WTC11 (cell line): Measurements from ENCODE around the gene SLC18A2. TPM values are rescaled to one million over a fixed set of nuclear protein-coding genes. Genes with fewer than 3 reads are reported as not detected.

Source experiments
- ATAC-seq: fragments of 200-7000 bp; cut with Tn5 transposase; 2 replicates; pipeline ENCODE4 v1.10.0; 2021; ENCODE audit warnings: mild to moderate bottlenecking, moderate library complexity
- CTCF ChIA-PET: fragments of 300-600 bp; sonication (Branson Sonifier 250); formaldehyde crosslinking; loops from one replicate; lab custom pipeline; 2021; ENCODE audit warnings: antibody characterized with exemption; lab: Charles Lee
- POLR2A ChIA-PET: fragments of 350-600 bp; sonication (Branson Sonifier 250); formaldehyde crosslinking; loops from one replicate; lab custom pipeline; 2021; ENCODE audit warnings: antibody characterized with exemption; lab: Charles Lee
- DNase-seq: peaks from one replicate; pipeline ENCODE4 v3.0.0; 2021; ENCODE audit warnings: low spot score
- H3K27ac Mint-ChIP-seq: 2 replicates; pipeline ENCODE4 v1.8.0; 2021; ENCODE audit warnings: mixed read lengths
- H3K27me3 Mint-ChIP-seq: 2 replicates; pipeline ENCODE4 v1.8.0; 2021; ENCODE audit warnings: low read depth, mild to moderate bottlenecking, moderate library complexity, mixed read lengths
- H3K36me3 Mint-ChIP-seq: 2 replicates; pipeline ENCODE4 v1.8.0; 2021; ENCODE audit warnings: mixed read lengths
- H3K4me1 Mint-ChIP-seq: 2 replicates; pipeline ENCODE4 v1.8.0; 2022; ENCODE audit warnings: mixed read lengths
- H3K4me3 Mint-ChIP-seq: 2 replicates; pipeline ENCODE4 v1.8.0; 2021; ENCODE audit warnings: mild to moderate bottlenecking, moderate library complexity, mixed read lengths
- H3K9me3 Mint-ChIP-seq: 2 replicates; pipeline ENCODE4 v1.8.0; 2021; ENCODE audit warnings: mixed read lengths
- ATF1 ChIP-seq: sonication (generic); formaldehyde crosslinking; IDR thresholded peaks from 2 replicates; pipeline ENCODE4 v1.8.1; 2023; ENCODE audit warnings: mild to moderate bottlenecking, moderate library complexity, missing genetic modification reagents
- CBFB ChIP-seq: sonication (generic); formaldehyde crosslinking; IDR thresholded peaks from 2 replicates; pipeline ENCODE4 v1.8.1; 2022; ENCODE audit warnings: mild to moderate bottlenecking, low read depth, missing genetic modification reagents
- E2F4 ChIP-seq: sonication (generic); formaldehyde crosslinking; IDR thresholded peaks from 2 replicates; pipeline ENCODE4 v1.8.1; 2022; ENCODE audit warnings: low read depth, mild to moderate bottlenecking, moderate library complexity, missing genetic modification reagents, borderline replicate concordance
- FOXP4 ChIP-seq: sonication (generic); formaldehyde crosslinking; IDR thresholded peaks from 2 replicates; pipeline ENCODE4 v1.8.0; 2022; ENCODE audit warnings: mild to moderate bottlenecking, missing genetic modification reagents
- NFYB ChIP-seq: sonication (generic); formaldehyde crosslinking; conservative IDR thresholded peaks from 2 replicates; pipeline ENCODE4 v1.8.0; 2022; ENCODE audit warnings: low read depth, missing genetic modification reagents
- SMAD4 ChIP-seq: sonication (generic); formaldehyde crosslinking; IDR thresholded peaks from 2 replicates; pipeline ENCODE4 v1.8.0; 2022; ENCODE audit warnings: mild to moderate bottlenecking, missing genetic modification reagents
- TEAD4 ChIP-seq: sonication (generic); formaldehyde crosslinking; IDR thresholded peaks from 2 replicates; pipeline ENCODE4 v1.8.0; 2022; ENCODE audit warnings: mild to moderate bottlenecking, missing genetic modification reagents
- ZBTB21 ChIP-seq: sonication (generic); formaldehyde crosslinking; IDR thresholded peaks from 2 replicates; pipeline ENCODE4 v1.8.1; 2023; ENCODE audit warnings: mild to moderate bottlenecking, missing genetic modification reagents, borderline replicate concordance
- ZNF232 ChIP-seq: sonication (generic); formaldehyde crosslinking; IDR thresholded peaks from 2 replicates; pipeline ENCODE4 v1.8.0; 2022; ENCODE audit warnings: mild to moderate bottlenecking, missing genetic modification reagents
- ZNF396 ChIP-seq: fragments of 250-450 bp; sonication (Bioruptor Pico); IDR thresholded peaks from 2 replicates; pipeline ENCODE4 v1.8.0; 2021; ENCODE audit warnings: mild to moderate bottlenecking, moderate library complexity, borderline replicate concordance
- ZNF532 ChIP-seq: fragments of 250-450 bp; sonication (Bioruptor Pico); IDR thresholded peaks from 2 replicates; pipeline ENCODE4 v1.9.0; 2021; ENCODE audit warnings: mild to moderate bottlenecking, borderline replicate concordance
- total RNA-seq: library from RNA; stranded (reverse); gene quantifications from 3 replicates; pipeline ENCODE4 v1.2.3, GENCODE V29; 2021
- TF ChIP-seq, protein P1 (sequence below): sonication (generic); formaldehyde crosslinking; IDR thresholded peaks from 2 replicates; pipeline ENCODE4 v1.8.1; 2023; ENCODE audit warnings: mild to moderate bottlenecking, missing genetic modification reagents, borderline replicate concordance
- TF ChIP-seq, protein P2 (sequence below): fragments of 250-450 bp; sonication (Bioruptor Pico); conservative IDR thresholded peaks from 2 replicates; pipeline ENCODE4 v1.9.0; 2021; ENCODE audit warnings: mild to moderate bottlenecking
- TF ChIP-seq, protein P3 (sequence below): fragments of 200-600 bp; IDR thresholded peaks from 2 replicates; pipeline ENCODE4 v1.8.0; 2022; ENCODE audit warnings: antibody characterized with exemption
- TF ChIP-seq, protein P4 (sequence below): sonication (generic); formaldehyde crosslinking; conservative IDR thresholded peaks from 2 replicates; pipeline ENCODE4 v1.8.1; 2022; ENCODE audit warnings: mild to moderate bottlenecking, missing genetic modification reagents
- TF ChIP-seq, protein P5 (sequence below): sonication (generic); formaldehyde crosslinking; IDR thresholded peaks from 2 replicates; pipeline ENCODE4 v1.8.1; 2023; ENCODE audit warnings: mild to moderate bottlenecking, missing genetic modification reagents, moderate library complexity

The SLC18A2 gene
- total RNA-seq, 1 experiment from 2014 or later = 5.9 TPM

DNA sequence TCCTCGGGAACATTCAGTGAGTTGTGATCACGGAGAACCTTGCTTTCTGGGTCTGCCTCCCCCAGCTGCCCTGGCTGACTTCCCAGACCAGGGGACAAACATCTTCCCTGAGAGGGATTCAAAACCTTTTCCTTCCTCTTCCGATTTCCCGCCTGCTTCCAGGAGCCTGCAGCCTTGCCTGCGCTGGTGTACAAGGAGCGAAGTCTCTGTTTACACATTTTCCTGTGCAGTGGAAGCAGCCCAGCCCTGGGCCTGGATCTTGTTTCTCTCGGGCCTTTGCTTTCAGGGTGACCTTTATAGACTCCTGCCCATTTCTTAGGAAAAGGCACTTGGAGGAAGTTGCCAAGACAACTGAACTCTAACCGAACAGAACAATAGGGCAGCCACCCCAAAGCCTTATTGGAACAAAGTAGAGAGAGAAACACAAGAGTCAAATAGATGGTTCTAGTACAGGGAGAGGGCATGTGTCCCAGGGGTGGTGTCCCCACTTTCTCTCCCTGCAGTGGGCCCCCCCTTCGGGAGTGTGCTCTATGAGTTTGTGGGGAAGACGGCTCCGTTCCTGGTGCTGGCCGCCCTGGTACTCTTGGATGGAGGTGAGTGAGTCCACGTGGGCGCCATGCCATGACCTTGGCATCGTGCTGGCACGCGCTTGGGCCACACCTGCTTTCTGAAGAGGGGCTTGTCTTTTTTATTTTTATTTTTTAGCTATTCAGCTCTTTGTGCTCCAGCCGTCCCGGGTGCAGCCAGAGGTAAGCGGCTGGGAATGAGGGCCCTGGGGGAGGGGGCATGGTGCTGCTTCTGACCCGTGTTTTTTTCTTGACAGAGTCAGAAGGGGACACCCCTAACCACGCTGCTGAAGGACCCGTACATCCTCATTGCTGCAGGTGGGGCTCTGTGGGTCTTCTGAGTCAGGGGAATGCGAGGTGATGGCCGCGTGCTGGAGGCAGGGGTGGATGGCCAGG is 14.1 kb downstream of the SLC18A2 start (continued):
- TF ChIP-seq, protein P1, sequence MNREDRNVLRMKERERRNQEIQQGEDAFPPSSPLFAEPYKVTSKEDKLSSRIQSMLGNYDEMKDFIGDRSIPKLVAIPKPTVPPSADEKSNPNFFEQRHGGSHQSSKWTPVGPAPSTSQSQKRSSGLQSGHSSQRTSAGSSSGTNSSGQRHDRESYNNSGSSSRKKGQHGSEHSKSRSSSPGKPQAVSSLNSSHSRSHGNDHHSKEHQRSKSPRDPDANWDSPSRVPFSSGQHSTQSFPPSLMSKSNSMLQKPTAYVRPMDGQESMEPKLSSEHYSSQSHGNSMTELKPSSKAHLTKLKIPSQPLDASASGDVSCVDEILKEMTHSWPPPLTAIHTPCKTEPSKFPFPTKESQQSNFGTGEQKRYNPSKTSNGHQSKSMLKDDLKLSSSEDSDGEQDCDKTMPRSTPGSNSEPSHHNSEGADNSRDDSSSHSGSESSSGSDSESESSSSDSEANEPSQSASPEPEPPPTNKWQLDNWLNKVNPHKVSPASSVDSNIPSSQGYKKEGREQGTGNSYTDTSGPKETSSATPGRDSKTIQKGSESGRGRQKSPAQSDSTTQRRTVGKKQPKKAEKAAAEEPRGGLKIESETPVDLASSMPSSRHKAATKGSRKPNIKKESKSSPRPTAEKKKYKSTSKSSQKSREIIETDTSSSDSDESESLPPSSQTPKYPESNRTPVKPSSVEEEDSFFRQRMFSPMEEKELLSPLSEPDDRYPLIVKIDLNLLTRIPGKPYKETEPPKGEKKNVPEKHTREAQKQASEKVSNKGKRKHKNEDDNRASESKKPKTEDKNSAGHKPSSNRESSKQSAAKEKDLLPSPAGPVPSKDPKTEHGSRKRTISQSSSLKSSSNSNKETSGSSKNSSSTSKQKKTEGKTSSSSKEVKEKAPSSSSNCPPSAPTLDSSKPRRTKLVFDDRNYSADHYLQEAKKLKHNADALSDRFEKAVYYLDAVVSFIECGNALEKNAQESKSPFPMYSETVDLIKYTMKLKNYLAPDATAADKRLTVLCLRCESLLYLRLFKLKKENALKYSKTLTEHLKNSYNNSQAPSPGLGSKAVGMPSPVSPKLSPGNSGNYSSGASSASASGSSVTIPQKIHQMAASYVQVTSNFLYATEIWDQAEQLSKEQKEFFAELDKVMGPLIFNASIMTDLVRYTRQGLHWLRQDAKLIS (CRISPR knock-in tag) = no peak
- TF ChIP-seq, protein P2, sequence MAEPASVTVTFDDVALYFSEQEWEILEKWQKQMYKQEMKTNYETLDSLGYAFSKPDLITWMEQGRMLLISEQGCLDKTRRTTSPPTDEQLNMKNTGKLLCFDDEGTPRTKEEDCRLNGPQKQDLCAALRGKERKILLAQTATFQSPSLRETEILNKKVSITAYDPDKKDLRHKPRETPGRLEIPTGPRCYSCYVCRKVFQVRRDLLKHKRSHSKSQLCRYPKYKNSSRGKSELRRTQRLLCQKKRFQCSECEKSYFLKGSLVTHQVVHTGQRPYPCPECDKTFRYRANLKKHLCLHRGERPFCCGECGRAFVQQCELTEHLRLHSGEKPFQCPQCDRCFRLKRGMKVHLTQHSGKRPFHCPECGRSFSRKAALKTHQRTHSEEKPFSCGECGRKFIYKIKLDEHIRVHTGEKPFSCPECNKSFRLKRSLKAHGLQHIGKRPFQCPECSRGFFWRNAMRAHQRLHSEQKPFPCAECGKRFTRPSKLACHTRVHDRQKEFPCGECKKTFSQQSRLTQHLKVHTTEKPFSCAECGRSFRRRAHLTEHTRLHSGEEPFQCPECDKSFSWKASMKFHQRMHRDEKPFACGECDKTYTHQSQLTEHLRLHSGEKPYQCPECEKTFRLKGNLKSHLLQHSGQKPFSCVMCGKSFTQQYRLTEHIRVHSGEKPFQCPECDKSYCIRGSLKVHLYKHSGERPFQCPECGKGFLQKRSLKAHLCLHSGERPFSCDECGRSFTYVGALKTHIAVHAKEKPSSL (CRISPR knock-in tag) = no peak

DNA sequence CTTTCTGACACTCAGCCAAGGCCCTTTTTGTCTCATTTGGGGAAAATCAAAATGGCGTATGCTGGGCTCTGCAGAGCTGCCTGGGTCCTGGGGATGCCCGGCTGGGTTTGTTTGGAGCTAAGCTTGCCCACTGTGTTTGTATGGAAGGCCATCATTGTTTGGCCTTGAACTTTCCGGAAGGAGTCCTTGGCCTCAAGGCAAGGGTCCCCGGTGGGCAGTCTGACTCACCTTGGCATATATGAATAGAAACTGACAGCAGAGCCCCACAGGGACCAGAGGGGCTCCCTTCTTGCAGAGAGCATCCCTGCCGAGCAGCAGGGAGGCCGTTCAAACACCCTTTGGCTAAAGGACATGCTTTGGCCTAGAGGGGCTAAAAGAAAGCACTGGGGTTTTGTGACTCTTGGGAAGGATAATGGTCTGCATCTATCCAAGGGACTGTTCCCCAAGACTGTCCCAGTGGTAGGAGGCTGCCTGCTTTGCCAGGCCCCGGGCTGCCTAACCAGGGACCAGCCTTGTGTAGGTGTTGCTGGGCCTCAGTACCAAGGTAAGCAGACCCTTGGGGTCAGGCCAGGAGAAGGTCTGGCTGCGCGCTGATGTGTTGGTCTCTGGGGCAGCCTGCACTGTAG is 15.0 kb downstream of the SLC18A2 start:
- Mint-ChIP-seq H3K9me3 (no peaks in the 10 kb centered on the region), H3K27me3 (no peaks in the 10 kb centered on the region), H3K4me1 (peaks cover 46% of the 10 kb centered on the region), H3K27ac (no peak overlapping the region), H3K36me3 (no peaks in the 10 kb centered on the region), H3K4me3 (no peak overlapping the region)
- ChIA-PET CTCF (interaction anchor here (1.0 kb wide), 1 partner anchor 63 kb away, joined by 3 read pairs; no protein-coding TSS in a partner anchor), POLR2A (no interaction called here)
- ATAC-seq (no peak), DNase-seq (no peak)
- TF ChIP-seq ZNF232 (CRISPR knock-in tag) (no peak), SMAD4 (CRISPR knock-in tag) (no peak), FOXP4 (CRISPR knock-in tag) (no peak), ZNF532 (no peak), ATF1 (no peak), ZBTB21 (CRISPR knock-in tag) (no peak), CBFB (CRISPR knock-in tag) (no peak), E2F4 (CRISPR knock-in tag) (no peak), TEAD4 (CRISPR knock-in tag) (no peak), ZNF396 (CRISPR knock-in tag) (no peak), NFYB (no peak)
- TF ChIP-seq, protein P3, sequence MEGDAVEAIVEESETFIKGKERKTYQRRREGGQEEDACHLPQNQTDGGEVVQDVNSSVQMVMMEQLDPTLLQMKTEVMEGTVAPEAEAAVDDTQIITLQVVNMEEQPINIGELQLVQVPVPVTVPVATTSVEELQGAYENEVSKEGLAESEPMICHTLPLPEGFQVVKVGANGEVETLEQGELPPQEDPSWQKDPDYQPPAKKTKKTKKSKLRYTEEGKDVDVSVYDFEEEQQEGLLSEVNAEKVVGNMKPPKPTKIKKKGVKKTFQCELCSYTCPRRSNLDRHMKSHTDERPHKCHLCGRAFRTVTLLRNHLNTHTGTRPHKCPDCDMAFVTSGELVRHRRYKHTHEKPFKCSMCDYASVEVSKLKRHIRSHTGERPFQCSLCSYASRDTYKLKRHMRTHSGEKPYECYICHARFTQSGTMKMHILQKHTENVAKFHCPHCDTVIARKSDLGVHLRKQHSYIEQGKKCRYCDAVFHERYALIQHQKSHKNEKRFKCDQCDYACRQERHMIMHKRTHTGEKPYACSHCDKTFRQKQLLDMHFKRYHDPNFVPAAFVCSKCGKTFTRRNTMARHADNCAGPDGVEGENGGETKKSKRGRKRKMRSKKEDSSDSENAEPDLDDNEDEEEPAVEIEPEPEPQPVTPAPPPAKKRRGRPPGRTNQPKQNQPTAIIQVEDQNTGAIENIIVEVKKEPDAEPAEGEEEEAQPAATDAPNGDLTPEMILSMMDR = no peak
- TF ChIP-seq, protein P4, sequence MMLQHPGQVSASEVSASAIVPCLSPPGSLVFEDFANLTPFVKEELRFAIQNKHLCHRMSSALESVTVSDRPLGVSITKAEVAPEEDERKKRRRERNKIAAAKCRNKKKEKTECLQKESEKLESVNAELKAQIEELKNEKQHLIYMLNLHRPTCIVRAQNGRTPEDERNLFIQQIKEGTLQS (CRISPR knock-in tag) = no peak
- TF ChIP-seq, protein P5, sequence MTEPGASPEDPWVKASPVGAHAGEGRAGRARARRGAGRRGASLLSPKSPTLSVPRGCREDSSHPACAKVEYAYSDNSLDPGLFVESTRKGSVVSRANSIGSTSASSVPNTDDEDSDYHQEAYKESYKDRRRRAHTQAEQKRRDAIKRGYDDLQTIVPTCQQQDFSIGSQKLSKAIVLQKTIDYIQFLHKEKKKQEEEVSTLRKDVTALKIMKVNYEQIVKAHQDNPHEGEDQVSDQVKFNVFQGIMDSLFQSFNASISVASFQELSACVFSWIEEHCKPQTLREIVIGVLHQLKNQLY (CRISPR knock-in tag) = no peak
